H1 (cell line): ENCODE measurements around the gene CNNM2. TPM values are rescaled to one million over a fixed set of nuclear protein-coding genes. Genes with fewer than 3 reads are reported as not detected.

Source experiments
- CTCF ChIA-PET: fragments of 300-600 bp; sonication (Branson Sonifier 250); formaldehyde crosslinking; loops from one replicate; lab custom pipeline; 2021; ENCODE audit not compliant: partially characterized antibody; lab: Charles Lee
- POLR2A ChIA-PET: fragments of 300-600 bp; sonication (Branson Sonifier 250); formaldehyde crosslinking; loops from one replicate; lab custom pipeline; 2021; ENCODE audit warnings: inconsistent platforms; ENCODE audit not compliant: partially characterized antibody; lab: Charles Lee
- DNase-seq, 2 experiments: peaks; one replicate each; pipeline versions ENCODE4 v3.0.0 to v3.0.0-alpha.2; 2010 to 2022; ENCODE audit warnings: low spot score in 2 of 2, low read depth in 1 of 2, mixed read lengths in 1 of 2
- FAIRE-seq: peaks from 2 replicates; lab custom pipeline; 2011; peaks lifted over from hg19 to GRCh38; lab: Jason Lieb, UNC
- H2AFZ ChIP-seq: 2 replicates; pipeline ENCODE4 v1.8.1; 2012; ENCODE audit warnings: low read length, inconsistent platforms
- H2AK5ac ChIP-seq: 2 replicates; pipeline ENCODE4 v1.6.1; 2013; ENCODE audit warnings: low read depth, low read length
- H2BK120ac ChIP-seq: replicated peaks from 2 replicates; pipeline ENCODE3; 2013; ENCODE audit warnings: low read depth, low read length, inconsistent platforms
- H2BK12ac ChIP-seq: 2 replicates; pipeline ENCODE4 v1.6.1; 2013; ENCODE audit warnings: low read depth, low read length
- H2BK15ac ChIP-seq: 2 replicates; pipeline ENCODE4 v1.6.1; 2013; ENCODE audit warnings: low read length
- H2BK20ac ChIP-seq: 2 replicates; pipeline ENCODE4 v1.6.1; 2013; ENCODE audit warnings: low read length
- H2BK5ac ChIP-seq: 2 replicates; pipeline ENCODE4 v1.6.1; 2013; ENCODE audit warnings: low read depth, low read length
- H3K14ac ChIP-seq: 2 replicates; pipeline ENCODE4 v1.6.1; 2013; ENCODE audit warnings: inconsistent platforms; ENCODE audit not compliant: insufficient read length
- H3K18ac ChIP-seq: 2 replicates; pipeline ENCODE4 v1.6.1; 2013; ENCODE audit warnings: low read length; ENCODE audit errors: extremely low read depth
- H3K23ac ChIP-seq: 2 replicates; pipeline ENCODE4 v1.6.1; 2013; ENCODE audit warnings: inconsistent platforms; ENCODE audit not compliant: insufficient read length
- H3K23me2 ChIP-seq: 2 replicates; pipeline ENCODE4 v1.6.1; 2013; ENCODE audit warnings: low read depth, low read length
- H3K27ac ChIP-seq: 2 replicates; pipeline ENCODE4 v1.6.1; 2011; ENCODE audit warnings: low read depth, low read length, inconsistent platforms
- H3K27me3 ChIP-seq, 4 experiments: replicated peaks in 1 of 4; 1 replicate in 1 of 4; 2 replicates in 3 of 4; pipeline versions ENCODE4 v1.6.1 to v1.8.1; 2011 to 2013; ENCODE audit warnings: low read length in 3 of 4, mild to moderate bottlenecking in 3 of 4, inconsistent platforms in 2 of 4, mixed read lengths in 2 of 4, moderate library complexity in 1 of 4; ENCODE audit not compliant: control insufficient read depth in 3 of 4, insufficient read depth in 3 of 4; ENCODE audit errors: extremely low read depth in 1 of 4
- H3K36me3 ChIP-seq, 4 experiments: 2 replicates each; pipeline versions ENCODE4 v1.6.1 to v1.8.1; 2011 to 2013; ENCODE audit warnings: mild to moderate bottlenecking in 4 of 4, low read length in 3 of 4, moderate library complexity in 2 of 4, control low read depth in 1 of 4, inconsistent platforms in 1 of 4; ENCODE audit not compliant: insufficient read depth in 4 of 4, control insufficient read depth in 2 of 4
- H3K4ac ChIP-seq: replicated peaks from 2 replicates; pipeline ENCODE3; 2013; ENCODE audit warnings: low read length, low read depth, mixed read lengths, inconsistent platforms; ENCODE audit not compliant: insufficient read length
- H3K4me1 ChIP-seq, 4 experiments: replicated peaks in 1 of 4; 1 replicate in 1 of 4; 2 replicates in 3 of 4; pipeline versions ENCODE4 v1.6.1 to v1.8.1; 2011 to 2013; ENCODE audit warnings: low read length in 3 of 4, inconsistent platforms in 2 of 4, mixed read lengths in 1 of 4; ENCODE audit not compliant: insufficient read depth in 4 of 4, control insufficient read depth in 3 of 4
- H3K4me2 ChIP-seq, 2 experiments: 2 replicates each; pipeline versions ENCODE4 v1.6.1 to v1.8.1; 2011 to 2013; ENCODE audit warnings: low read depth in 2 of 2, low read length in 2 of 2, control low read depth in 1 of 2, inconsistent platforms in 1 of 2, mild to moderate bottlenecking in 1 of 2; ENCODE audit not compliant: insufficient read depth in 1 of 2
- H3K4me3 ChIP-seq, 4 experiments: fragments of 200-600, 300-600 bp in 1 of 4; sonication (generic), shearing (Covaris generic), sonication (Bioruptor Twin) in 1 of 4; 2 replicates each; pipeline versions ENCODE4 v1.5.1 to v1.8.1; 2011 to 2016; ENCODE audit warnings: low read length in 4 of 4, low read depth in 3 of 4, control low read depth in 2 of 4, inconsistent platforms in 2 of 4, mild to moderate bottlenecking in 2 of 4, mixed read lengths in 1 of 4, moderate library complexity in 1 of 4; ENCODE audit not compliant: insufficient read depth in 2 of 4; ENCODE audit errors: extremely low read depth in 1 of 4
- H3K56ac ChIP-seq: replicated peaks from 2 replicates; pipeline ENCODE3; 2013; ENCODE audit warnings: low read depth, mild to moderate bottlenecking, mixed read lengths, low read length, inconsistent platforms; ENCODE audit not compliant: insufficient read length
- H3K79me1 ChIP-seq: 2 replicates; pipeline ENCODE4 v1.6.1; 2013; ENCODE audit warnings: low read depth, low read length, control low read depth
- H3K79me2 ChIP-seq, 2 experiments: 2 replicates each; pipeline versions ENCODE4 v1.6.1 to v1.8.1; 2012 to 2013; ENCODE audit warnings: low read length in 2 of 2, mild to moderate bottlenecking in 2 of 2, inconsistent platforms in 1 of 2; ENCODE audit not compliant: insufficient read depth in 2 of 2, control insufficient read depth in 1 of 2
- H3K9ac ChIP-seq, 4 experiments: replicated peaks in 1 of 4; 1 replicate in 1 of 4; 2 replicates in 3 of 4; pipeline versions ENCODE4 v1.6.1 to v1.8.1; 2011 to 2013; ENCODE audit warnings: low read depth in 3 of 4, low read length in 3 of 4, control low read depth in 2 of 4, mild to moderate bottlenecking in 2 of 4, moderate library complexity in 2 of 4, inconsistent platforms in 1 of 4; ENCODE audit errors: extremely low read depth in 1 of 4
- H3K9me3 ChIP-seq, 2 experiments: 2 replicates each; pipeline versions ENCODE4 v1.6.1 to v1.8.1; 2012 to 2013; ENCODE audit warnings: mild to moderate bottlenecking in 2 of 2, moderate library complexity in 2 of 2, control low read depth in 1 of 2, inconsistent platforms in 1 of 2, low read depth in 1 of 2, low read length in 1 of 2, mixed read lengths in 1 of 2; ENCODE audit not compliant: insufficient read depth in 2 of 2
- H4K20me1 ChIP-seq, 2 experiments: replicated peaks in 1 of 2; 2 replicates each; pipeline versions ENCODE3 to v1.8.1; 2011 to 2013; ENCODE audit warnings: inconsistent platforms in 2 of 2, low read length in 2 of 2, mild to moderate bottlenecking in 1 of 2; ENCODE audit not compliant: insufficient read depth in 2 of 2, control insufficient read depth in 1 of 2
- H4K5ac ChIP-seq: 2 replicates; pipeline ENCODE4 v1.6.1; 2013; ENCODE audit warnings: low read length, low read depth, mixed read lengths, inconsistent platforms; ENCODE audit not compliant: insufficient read length
- H4K8ac ChIP-seq: 2 replicates; pipeline ENCODE4 v1.8.0; 2013; ENCODE audit warnings: mild to moderate bottlenecking, moderate library complexity, low read length, inconsistent platforms; ENCODE audit not compliant: insufficient read depth; ENCODE audit errors: extremely low read depth
- H4K91ac ChIP-seq: replicated peaks from 2 replicates; pipeline ENCODE3; 2013; ENCODE audit warnings: low read length, mixed read lengths, inconsistent platforms; ENCODE audit not compliant: insufficient read length
- BCL11A ChIP-seq, 2 experiments: IDR thresholded peaks; one replicate each; pipeline ENCODE4 v1.6.1; 2011; ENCODE audit warnings: low read depth in 2 of 2, low read length in 2 of 2, mild to moderate bottlenecking in 2 of 2
- EZH2 ChIP-seq: fragments of 200-600 bp; sonication (generic); IDR thresholded peaks from 2 replicates; pipeline ENCODE4 v1.7.1; 2012; ENCODE audit warnings: low read depth, mild to moderate bottlenecking, moderate library complexity, low read length, inconsistent platforms; ENCODE audit not compliant: severe bottlenecking
- HDAC2 ChIP-seq, 2 experiments: fragments of 300-600 bp in 1 of 2; sonication (generic) in 1 of 2; IDR thresholded peaks; 2 replicates each; pipeline ENCODE4 v1.6.1; 2011 to 2012; ENCODE audit warnings: low read depth in 2 of 2, low read length in 2 of 2, mild to moderate bottlenecking in 2 of 2, moderate library complexity in 2 of 2, borderline replicate concordance in 1 of 2, inconsistent platforms in 1 of 2
- POU5F1 ChIP-seq: IDR thresholded peaks from 2 replicates; pipeline ENCODE4 v1.6.1; 2011; ENCODE audit warnings: low read depth, mild to moderate bottlenecking, low read length, moderate library complexity
- SIRT6 ChIP-seq: IDR thresholded peaks from one replicate; pipeline ENCODE4 v1.7.1; 2012; ENCODE audit warnings: low read length, inconsistent platforms
- SP4 ChIP-seq: IDR thresholded peaks from 2 replicates; pipeline ENCODE4 v1.6.1; 2012; ENCODE audit warnings: low read length, inconsistent platforms
- WGBS, 2 experiments: shearing (Covaris generic) in 1 of 2; methylation state at CpG; one replicate each; pipeline versions ENCODE4 v1.1.6 to v1.1.7; 2013 to 2015; ENCODE audit warnings: low lambda C conversion rate in 2 of 2, mixed read lengths in 2 of 2, inconsistent platforms in 1 of 2, low coverage in 1 of 2, missing lambda C conversion rate in 1 of 2; ENCODE audit not compliant: insufficient replicate concordance in 2 of 2, insufficient coverage in 1 of 2, insufficient read length in 1 of 2; ENCODE audit errors: extremely low coverage in 1 of 2, missing lambda C conversion rate in 1 of 2; 5-methylcytosine and 5-hydroxymethylcytosine counted together
- polyA plus RNA-seq, 7 experiments: library from polyadenylated mRNA; depleted of rRNA in 3 of 7; stranded (reverse) in 5 of 7; unstranded in 2 of 7; fragments of >200 nt in 5 of 7; fragments of 200-250 nt in 2 of 7; gene quantifications; 1 replicate in 5 of 7; 2 replicates in 1 of 7; 4 replicates in 1 of 7; pipeline versions ENCODE4 v1.2.1 to v1.2.3, GENCODE V29; 2011 to 2013; ENCODE audit warnings: missing spikeins in 2 of 7, mixed read lengths in 2 of 7
- total RNA-seq: library from RNA; stranded (reverse); fragmentation: NEBNext Ultra II Directional; extraction: Animal tissue kit (Norgen Biotek cat#: 25700); gene quantifications from 2 replicates; pipeline ENCODE4 v1.2.1, GENCODE V29; 2021
- TF ChIP-seq, protein P1 (sequence below): IDR thresholded peaks from 2 replicates; pipeline ENCODE4 v1.6.1; 2011; ENCODE audit warnings: low read length, improper control_type of control experiment

Gene CNNM2
- total and polyA plus RNA-seq, 2 of the 8 experiments (the other 6 are each of a cell fraction or from before 2014, with no cell fraction given), result 7.3 to 23.6 TPM

- H4K8ac ChIP-seq, result no peak overlapping the region
- H2BK20ac ChIP-seq, result no peak overlapping the region
- H3K4me1 ChIP-seq, result no peaks in the 10 kb centered on the region
- H2BK12ac ChIP-seq, result no peak overlapping the region
- H2BK5ac ChIP-seq, result no peak overlapping the region
- no peak overlapping the region for H3K56ac ChIP-seq
- CTCF ChIA-PET, result interaction anchor here (1.1 kb wide), 1 partner anchor 10 kb away, joined by 3 read pairs; no protein-coding TSS in a partner anchor
- H3K9me3 ChIP-seq, result no peaks in the 10 kb centered on the region
- no peaks in the 10 kb centered on the region for H3K36me3 ChIP-seq
- H3K4ac ChIP-seq, result no peak overlapping the region
- no peak overlapping the region for H2AK5ac ChIP-seq
- no peak overlapping the region for H2AFZ ChIP-seq
- no peaks in the 10 kb centered on the region for H3K27me3 ChIP-seq
- FAIRE-seq (no peak), DNase-seq (no peak)
- H2BK15ac ChIP-seq, result no peak overlapping the region
- H3K14ac ChIP-seq, result no peak overlapping the region
- WGBS, 2 experiments, result 90% methylated on average over 2 of the region's 2 CpGs; no CpG with 5 or more reads in 1 of the 2 experiments
- POLR2A ChIA-PET, result no interaction called here
- peaks cover 2% of the 10 kb centered on the region; the same call in 1 of the 2 replicates for H3K79me1 ChIP-seq
- H3K23me2 ChIP-seq, result no peaks in the 10 kb centered on the region; the same call in 1 of the 2 replicates
- H3K4me2 ChIP-seq, result no peak overlapping the region
- no peaks in the 10 kb centered on the region for H3K79me2 ChIP-seq
- H3K18ac ChIP-seq, result no peak overlapping the region
- no peak overlapping the region for H3K27ac ChIP-seq
- no peak overlapping the region for H3K4me3 ChIP-seq
- no peak overlapping the region for H3K23ac ChIP-seq
- no peak overlapping the region for H3K9ac ChIP-seq
- no peak overlapping the region for H2BK120ac ChIP-seq
- TF ChIP-seq, protein P1, sequence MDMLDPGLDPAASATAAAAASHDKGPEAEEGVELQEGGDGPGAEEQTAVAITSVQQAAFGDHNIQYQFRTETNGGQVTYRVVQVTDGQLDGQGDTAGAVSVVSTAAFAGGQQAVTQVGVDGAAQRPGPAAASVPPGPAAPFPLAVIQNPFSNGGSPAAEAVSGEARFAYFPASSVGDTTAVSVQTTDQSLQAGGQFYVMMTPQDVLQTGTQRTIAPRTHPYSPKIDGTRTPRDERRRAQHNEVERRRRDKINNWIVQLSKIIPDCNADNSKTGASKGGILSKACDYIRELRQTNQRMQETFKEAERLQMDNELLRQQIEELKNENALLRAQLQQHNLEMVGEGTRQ, result no peak
- TF ChIP-seq POU5F1, result no peak
- no peak for TF ChIP-seq BCL11A (IDR thresholded peaks at IDR 0.05; ENCODE audit: low read depth in 2 of 2, low read length in 2 of 2)
- no peak for TF ChIP-seq SIRT6
- TF ChIP-seq HDAC2 (IDR thresholded peaks at IDR 0.05; ENCODE audit: borderline replicate concordance in 1 of 2, low read depth in 2 of 2, low read length in 2 of 2), result no peak
- no peak for TF ChIP-seq SP4
- no peak for TF ChIP-seq EZH2
- TF ChIP-seq, all 59 proteins: peak for 0
- no peak overlapping the region for H4K91ac ChIP-seq
- no peak overlapping the region for H4K5ac ChIP-seq
- H4K20me1 ChIP-seq, result no peaks in the 10 kb centered on the region
Observed at GRCh38 chr10:103120546-103120945, 202.5 kb downstream of the CNNM2 start.
